ENCODE data around the gene SYTL1. TPM values are rescaled to one million over a fixed set of nuclear protein-coding genes. Genes with fewer than 3 reads are reported as not detected.

The SYTL1 gene
- total and polyA plus RNA-seq, 9 of the 15 experiments (the other 6 are each of a cell fraction or from before 2014, with no cell fraction given): 0.04 to 9.3 (median 1.7) TPM

GRCh38 chr1:27366411-27367159 is 24.8 kb downstream of the SYTL1 start, which contains the start of gene MAP3K6 (continued):
- TF ChIP-seq REST (IDR thresholded peaks at IDR 0.05; ENCODE audit: borderline replicate concordance) (peak; percentile 91), REST (CRISPR knock-in tag; IDR thresholded peaks at IDR 0.05; ENCODE audit: low read depth) (peak; percentile 77), MBD2 (IDR thresholded peaks at IDR 0.05; ENCODE audit: borderline replicate concordance, low read depth) (no peak), ZNF507 (tag; conservative IDR thresholded peaks at IDR 0.05) (no peak), SREBF1 (IDR thresholded peaks at IDR 0.05; ENCODE audit: borderline replicate concordance, low read depth, low read length) (no peak), YY1 (IDR thresholded peaks at IDR 0.05; ENCODE audit: borderline replicate concordance in 1 of 3, control insufficient read depth in 1 of 3, extremely low read depth in 1 of 3, insufficient read depth in 3 of 3, insufficient read length in 1 of 3, insufficient replicate concordance in 2 of 3, low read depth in 1 of 3, low read length in 2 of 3) (peak in 2 of 3 experiments; percentile 80 to 89), ZNF280A (IDR thresholded peaks at IDR 0.05; ENCODE audit: low read depth, partially characterized antibody) (no peak), SPI1 (IDR thresholded peaks at IDR 0.05; ENCODE audit: borderline replicate concordance, low read depth, low read length) (no peak), GTF3C2 (IDR thresholded peaks at IDR 0.05; ENCODE audit: borderline replicate concordance, extremely low read depth, insufficient read length) (no peak), DACH1 (IDR thresholded peaks at IDR 0.05; ENCODE audit: partially characterized antibody) (no peak), SAFB2 (IDR thresholded peaks at IDR 0.05; ENCODE audit: borderline replicate concordance, low read depth, low read length, severe bottlenecking) (no peak)

All from K562 (cell line).